Testis (tissue), 3 donors: ENCODE measurements around the gene PRR15. TPM values are rescaled to one million over a fixed set of nuclear protein-coding genes. Genes with fewer than 3 reads are reported as not detected.
A peak's percentile ranks its signal among the peaks of the same experiment; 100 is the strongest.

Source experiments
- DNase-seq: peaks from one replicate; pipeline ENCODE4 v3.0.0-alpha.2; 2019
- H3K27ac ChIP-seq, 2 donors: fragments of 200-600 bp; sonication (generic); one replicate each; pipeline ENCODE4 v1.5.1; 2019
- H3K27me3 ChIP-seq: fragments of 200-600 bp; sonication (generic); one replicate; pipeline ENCODE4 v1.5.1; 2019
- H3K36me3 ChIP-seq: fragments of 200-600 bp; sonication (generic); one replicate; pipeline ENCODE4 v1.5.1; 2017; ENCODE audit warnings: low read depth; ENCODE audit errors: missing control alignments
- H3K4me1 ChIP-seq: fragments of 200-600 bp; sonication (generic); one replicate; pipeline ENCODE4 v1.5.1; 2019
- H3K4me3 ChIP-seq, 2 donors: fragments of 200-600 bp; sonication (generic); one replicate each; pipeline ENCODE4 v1.5.1; 2017 to 2019
- H3K9me3 ChIP-seq: fragments of 200-600 bp; sonication (generic); one replicate; pipeline ENCODE4 v1.5.1; 2017
- POLR2A ChIP-seq: fragments of 450-650 bp; IDR thresholded peaks from one replicate; pipeline ENCODE4 v1.6.1; 2017; ENCODE audit warnings: antibody characterized with exemption, mild to moderate bottlenecking, moderate library complexity
- WGBS, 2 donors: methylation state at CpG; one replicate each; pipeline ENCODE4 v1.1.5; 2018; 5-methylcytosine and 5-hydroxymethylcytosine counted together
- intact Hi-C: fragments of 100-400 bp; cut with DNase I; formaldehyde crosslinking; loops from one replicate; pipeline ENCODE4 v1.15.1; 2023; ENCODE audit warnings: low total_unique reads
- polyA plus RNA-seq: library from polyadenylated mRNA; stranded (reverse); fragments of 350-450 nt; fragmentation: Illumina TruSeq; extraction: RNeasy Lipid Tissue Mini Kit (QIAGEN cat#74804); gene quantifications from one replicate; pipeline ENCODE4 v1.2.3, GENCODE V29; 2014; ENCODE audit warnings: low read depth, low replicate concordance; ENCODE audit not compliant: insufficient read depth
- total RNA-seq, 2 donors: library from RNA; depleted of rRNA; stranded (reverse); fragments of >200 nt; gene quantifications; one replicate each; pipeline ENCODE4 v1.2.3, GENCODE V29; 2016
- TF ChIP-seq, protein P1 (sequence below), 3 experiments: fragments of 450-650 bp in 2 of 3; fragments of 200-600 bp in 1 of 3; sonication (generic) in 1 of 3; IDR thresholded peaks; one replicate each; pipeline ENCODE4 v1.5.1; 2016 to 2019; ENCODE audit warnings: antibody characterized with exemption in 3 of 3, mild to moderate bottlenecking in 2 of 3, moderate library complexity in 1 of 3

PRR15 gene
- total and polyA plus RNA-seq, 3 donors from 2014 or later: 0.71 to 2.2 TPM; not detected in 1

DNA sequence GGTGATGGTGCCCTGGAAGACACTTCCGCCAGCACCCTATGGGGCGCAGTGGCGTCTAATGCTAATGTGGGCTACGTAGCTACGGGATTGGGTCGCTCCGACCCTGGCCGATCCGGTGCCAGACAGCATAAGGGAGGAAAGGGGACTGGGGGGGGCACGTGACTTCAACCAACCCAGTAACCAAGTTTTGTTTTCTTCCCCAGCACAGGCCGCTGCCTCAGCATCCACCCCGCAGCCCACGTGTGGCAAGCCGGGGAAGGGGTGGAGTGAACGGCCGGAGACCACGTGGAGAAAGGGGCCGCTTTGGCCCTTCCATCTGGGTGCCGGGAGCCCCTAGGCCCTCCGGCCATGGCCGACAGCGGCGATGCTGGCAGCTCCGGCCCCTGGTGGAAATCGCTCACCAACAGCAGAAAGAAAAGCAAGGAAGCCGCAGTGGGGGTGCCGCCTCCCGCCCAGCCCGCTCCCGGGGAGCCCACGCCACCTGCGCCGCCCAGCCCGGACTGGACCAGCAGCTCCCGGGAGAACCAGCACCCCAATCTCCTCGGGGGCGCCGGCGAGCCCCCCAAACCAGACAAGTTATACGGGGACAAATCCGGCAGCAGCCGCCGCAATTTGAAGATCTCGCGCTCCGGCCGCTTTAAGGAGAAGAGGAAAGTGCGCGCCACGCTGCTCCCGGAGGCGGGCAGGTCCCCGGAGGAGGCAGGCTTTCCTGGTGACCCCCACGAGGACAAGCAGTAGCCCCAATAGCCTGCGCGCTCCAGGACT is 2.5 kb downstream of the PRR15 start:
- Histone ChIP-seq H3K36me3 (no peaks in the 10 kb centered on the region), H3K9me3 (no peaks in the 10 kb centered on the region), H3K4me3 (peak overlapping the region; percentile 45 to 54), H3K27ac (no peak overlapping the region), H3K27me3 (no peaks in the 10 kb centered on the region), H3K4me1 (no peaks in the 10 kb centered on the region)
- TF ChIP-seq, protein P1, sequence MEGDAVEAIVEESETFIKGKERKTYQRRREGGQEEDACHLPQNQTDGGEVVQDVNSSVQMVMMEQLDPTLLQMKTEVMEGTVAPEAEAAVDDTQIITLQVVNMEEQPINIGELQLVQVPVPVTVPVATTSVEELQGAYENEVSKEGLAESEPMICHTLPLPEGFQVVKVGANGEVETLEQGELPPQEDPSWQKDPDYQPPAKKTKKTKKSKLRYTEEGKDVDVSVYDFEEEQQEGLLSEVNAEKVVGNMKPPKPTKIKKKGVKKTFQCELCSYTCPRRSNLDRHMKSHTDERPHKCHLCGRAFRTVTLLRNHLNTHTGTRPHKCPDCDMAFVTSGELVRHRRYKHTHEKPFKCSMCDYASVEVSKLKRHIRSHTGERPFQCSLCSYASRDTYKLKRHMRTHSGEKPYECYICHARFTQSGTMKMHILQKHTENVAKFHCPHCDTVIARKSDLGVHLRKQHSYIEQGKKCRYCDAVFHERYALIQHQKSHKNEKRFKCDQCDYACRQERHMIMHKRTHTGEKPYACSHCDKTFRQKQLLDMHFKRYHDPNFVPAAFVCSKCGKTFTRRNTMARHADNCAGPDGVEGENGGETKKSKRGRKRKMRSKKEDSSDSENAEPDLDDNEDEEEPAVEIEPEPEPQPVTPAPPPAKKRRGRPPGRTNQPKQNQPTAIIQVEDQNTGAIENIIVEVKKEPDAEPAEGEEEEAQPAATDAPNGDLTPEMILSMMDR (IDR thresholded peaks at IDR 0.05): no peak
- TF ChIP-seq POLR2A: no peak
- intact Hi-C loops: no loop called here
- DNase-seq: no peak
- 5 to 26% methylated on average over 14 to 44 of the region's 56 CpGs for WGBS, 2 donors

DNA sequence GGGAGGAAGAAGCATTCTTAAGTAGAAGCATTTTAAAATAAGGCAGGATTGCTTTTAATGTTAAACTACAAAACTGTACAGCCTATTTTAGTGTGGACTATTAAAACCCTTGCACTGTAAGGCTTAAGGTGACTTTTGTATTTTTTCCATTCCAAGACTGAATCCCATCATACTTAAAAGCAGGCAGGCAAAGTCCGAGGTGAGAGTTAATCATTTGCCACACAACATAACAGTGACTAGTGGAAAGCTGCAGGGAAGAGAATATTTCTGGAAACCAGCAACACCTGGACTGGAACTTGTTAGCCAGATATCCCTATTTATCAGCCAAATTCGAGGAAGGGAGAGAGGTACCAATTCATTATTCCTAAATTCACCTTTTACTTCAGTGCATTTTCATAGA is 3.5 kb downstream of the PRR15 start:
- intact Hi-C loops: no loop called here
- Histone ChIP-seq H3K9me3 (no peaks in the 10 kb centered on the region), H3K36me3 (no peaks in the 10 kb centered on the region), H3K4me3 (no peak overlapping the region), H3K27ac (no peak overlapping the region), H3K4me1 (no peaks in the 10 kb centered on the region), H3K27me3 (no peaks in the 10 kb centered on the region)
- no peak for DNase-seq
- no peak for TF ChIP-seq POLR2A
- TF ChIP-seq, protein P1 (IDR thresholded peaks at IDR 0.05): no peak
- 77 to 88% methylated on average over 2 of the region's 2 CpGs for WGBS, 2 donors

DNA sequence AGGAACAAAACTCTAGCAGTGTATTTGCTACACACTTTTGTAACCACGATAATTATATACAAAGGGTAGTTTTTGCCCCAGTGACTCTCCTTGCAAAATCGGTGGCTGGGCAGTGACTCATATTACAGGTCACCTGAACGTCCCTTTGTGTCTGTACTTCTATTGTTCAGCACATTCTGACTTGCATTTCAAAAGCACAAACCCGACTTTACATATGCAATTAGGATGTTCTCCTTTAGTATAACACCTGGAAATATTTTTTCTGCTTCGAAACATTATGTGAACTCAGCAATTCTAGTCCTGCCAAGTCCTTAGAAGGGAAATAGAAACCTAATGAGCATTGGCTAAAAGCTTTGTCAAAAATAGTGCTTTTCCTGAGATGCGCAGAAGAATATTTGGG is 6.0 kb downstream of the PRR15 start:
- intact Hi-C loops: no loop called here
- TF ChIP-seq POLR2A: no peak
- TF ChIP-seq, protein P1 (IDR thresholded peaks at IDR 0.05): no peak
- DNase-seq: no peak
- no peaks in the 10 kb centered on the region for H3K36me3 ChIP-seq
- H3K27me3 ChIP-seq: no peaks in the 10 kb centered on the region
- WGBS, 2 donors: 71 to 77% methylated on average over 6 of the region's 6 CpGs
- no peaks in the 10 kb centered on the region for H3K4me1 ChIP-seq
- H3K4me3 ChIP-seq: no peak overlapping the region
- H3K27ac ChIP-seq: no peak overlapping the region
- H3K9me3 ChIP-seq: no peaks in the 10 kb centered on the region

DNA sequence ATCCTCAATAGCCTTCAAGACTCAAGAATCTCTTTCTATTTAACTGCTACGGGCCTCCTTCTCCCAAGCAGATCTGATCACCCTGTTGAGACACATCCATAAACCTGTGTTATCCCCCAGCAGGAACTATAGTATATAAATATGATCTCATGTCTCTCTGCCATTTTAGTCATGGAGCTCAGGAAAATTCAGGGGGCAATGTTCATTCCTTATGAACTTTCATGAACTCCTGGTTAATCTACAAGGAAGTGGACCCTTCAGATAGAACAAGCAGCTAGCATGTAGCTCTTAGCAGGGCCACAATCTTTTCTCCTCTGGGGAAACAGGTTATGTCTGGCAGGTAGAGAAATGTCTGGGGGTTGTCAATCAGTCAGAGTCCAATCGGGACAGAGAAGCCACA is 8.9 kb downstream of the PRR15 start:
- intact Hi-C loops: no loop called here
- WGBS, 2 donors: 95 to 100% methylated on average over 2 of the region's 2 CpGs
- TF ChIP-seq POLR2A: no peak
- TF ChIP-seq, protein P1 (IDR thresholded peaks at IDR 0.05): no peak

DNA sequence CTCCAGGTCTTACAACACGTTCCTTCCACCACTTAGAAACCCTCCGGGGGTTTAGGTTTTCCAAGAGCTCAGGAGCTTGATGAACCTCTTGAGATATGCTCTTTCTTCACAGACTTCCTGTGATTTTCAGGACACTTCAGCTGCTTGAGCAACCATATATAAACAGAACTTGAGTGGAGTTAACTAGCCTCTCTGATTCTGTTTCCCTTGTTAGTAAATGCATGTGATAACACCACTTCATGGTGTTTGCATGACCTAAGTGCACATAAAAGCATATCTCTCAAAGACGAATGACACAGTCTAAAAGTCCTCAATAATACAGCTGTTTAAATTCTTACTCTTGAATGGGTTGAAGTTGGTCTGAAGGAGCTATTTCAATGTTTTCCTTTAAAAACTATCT is 9.9 kb downstream of the PRR15 start:
- no peaks in the 10 kb centered on the region for H3K27me3 ChIP-seq
- TF ChIP-seq, protein P1 (IDR thresholded peaks at IDR 0.05): no peak
- TF ChIP-seq POLR2A: no peak
- no peak overlapping the region for H3K4me3 ChIP-seq
- H3K36me3 ChIP-seq: no peaks in the 10 kb centered on the region
- H3K9me3 ChIP-seq: no peaks in the 10 kb centered on the region
- no peaks in the 10 kb centered on the region for H3K4me1 ChIP-seq
- intact Hi-C loops: no loop called here
- DNase-seq: no peak
- WGBS, 2 donors: 82 to 86% methylated on average over 3 of the region's 3 CpGs
- no peak overlapping the region for H3K27ac ChIP-seq

More for the DNA sequence above, 8.9 kb downstream of the PRR15 start:
- no peaks in the 10 kb centered on the region for H3K4me1 ChIP-seq
- H3K27ac ChIP-seq: no peak overlapping the region
- no peaks in the 10 kb centered on the region for H3K36me3 ChIP-seq
- no peaks in the 10 kb centered on the region for H3K27me3 ChIP-seq
- no peak overlapping the region for H3K4me3 ChIP-seq
- DNase-seq: no peak
- H3K9me3 ChIP-seq: no peaks in the 10 kb centered on the region
